LNCaP clone FGC (cell line): Measurements from ENCODE around the gene RASA1.

Experiments used
- DNase-seq: peaks from one replicate; pipeline ENCODE4 v3.0.0-alpha.2; 2011; ENCODE audit warnings: low read depth
- H3K4me3 ChIP-seq: 2 replicates; pipeline ENCODE4 v1.5.1; 2011; ENCODE audit warnings: mild to moderate bottlenecking, low read depth, low read length, control low read depth
- CTCF ChIP-seq: IDR thresholded peaks from 2 replicates; pipeline ENCODE4 v1.5.1; 2012; ENCODE audit warnings: mild to moderate bottlenecking; ENCODE audit not compliant: control insufficient read depth, insufficient read depth; ENCODE audit errors: extremely low read depth

The RASA1 gene

GRCh38 chr5:87434461-87434860 lies 166.8 kb downstream of the RASA1 start:
- no peak for DNase-seq
- TF ChIP-seq CTCF = no peak
- H3K4me3 ChIP-seq = no peak overlapping the region

- DNase-seq = no peak
- no peak for TF ChIP-seq CTCF
- no peak overlapping the region for H3K4me3 ChIP-seq
Measured at GRCh38 chr5:87435144-87435694, 167.5 kb downstream of the RASA1 start.

- no peak overlapping the region for H3K4me3 ChIP-seq
- no peak for TF ChIP-seq CTCF
- no peak for DNase-seq
Measured at GRCh38 chr5:87437724-87438123, 170.0 kb downstream of the RASA1 start.

GRCh38 chr5:87438231-87438630 lies 170.5 kb downstream of the RASA1 start:
- no peak for DNase-seq
- H3K4me3 ChIP-seq = no peak overlapping the region
- no peak for TF ChIP-seq CTCF
